Measurements from ENCODE around the gene FBXL13.
"Not testable (repeated sequence)": the region's sequence is repeated elsewhere in the genome, so short reads cannot be mapped to it uniquely, and the experiment has no call there.

Gene FBXL13

GRCh38 chr7:102935450-102936115 lies 139.0 kb downstream of the FBXL13 start:
- DNase-seq (ENCODE audit: low read depth in 2 of 2), result no peak

GRCh38 chr7:102934701-102935100 lies 139.9 kb downstream of the FBXL13 start:
- no peak for DNase-seq (ENCODE audit: low read depth in 2 of 2)

- no peak for DNase-seq (ENCODE audit: low read depth in 2 of 2)
These were observed 140.4 kb downstream of the FBXL13 start for GRCh38 chr7:102934239-102934638.

- DNase-seq (ENCODE audit: low read depth in 2 of 2), result no peak
These were observed 140.8 kb downstream of the FBXL13 start for GRCh38 chr7:102933763-102934162.

GRCh38 chr7:102931757-102932156 lies 142.8 kb downstream of the FBXL13 start:
- DNase-seq (ENCODE audit: low read depth in 2 of 2), result no peak

- no peak for DNase-seq (ENCODE audit: low read depth in 2 of 2)
These were observed 147.2 kb downstream of the FBXL13 start for GRCh38 chr7:102927312-102927933.

GRCh38 chr7:102926783-102927140 lies 147.8 kb downstream of the FBXL13 start:
- no peak for DNase-seq (ENCODE audit: low read depth in 2 of 2)

- no peak for DNase-seq (ENCODE audit: low read depth in 2 of 2)
These were observed 148.4 kb downstream of the FBXL13 start for GRCh38 chr7:102925976-102926782.

- no peak for DNase-seq (ENCODE audit: low read depth in 2 of 2)
These were observed 155.8 kb downstream of the FBXL13 start for GRCh38 chr7:102918845-102919244.

- DNase-seq (ENCODE audit: low read depth in 2 of 2), result no peak
These were observed 156.9 kb downstream of the FBXL13 start for GRCh38 chr7:102917436-102918353.

- no peak for DNase-seq (ENCODE audit: low read depth in 2 of 2)
These were observed 157.7 kb downstream of the FBXL13 start for GRCh38 chr7:102916881-102917280.

- no peak for DNase-seq (ENCODE audit: low read depth in 2 of 2)
These were observed 158.2 kb downstream of the FBXL13 start for GRCh38 chr7:102916426-102916825.

- DNase-seq (ENCODE audit: low read depth in 2 of 2), result no peak
These were observed 160.0 kb downstream of the FBXL13 start for GRCh38 chr7:102914585-102914984.

- no peak for DNase-seq (ENCODE audit: low read depth in 2 of 2)
These were observed 160.8 kb downstream of the FBXL13 start for GRCh38 chr7:102913826-102914225.

- no peak for DNase-seq (ENCODE audit: low read depth in 2 of 2)
These were observed 161.9 kb downstream of the FBXL13 start, which contains the start of gene LRRC17 for GRCh38 chr7:102912742-102913141. LRRC17 (plus strand) TSS chr7:102913000; CDS start chr7:102933914, 20,914 bp downstream.

GRCh38 chr7:102908676-102909075 lies 165.9 kb downstream of the FBXL13 start:
- DNase-seq (ENCODE audit: low read depth in 2 of 2), result no peak

GRCh38 chr7:102903576-102903975 lies 171.0 kb downstream of the FBXL13 start:
- DNase-seq (ENCODE audit: low read depth in 2 of 2), result not testable (repeated sequence)

- not testable (repeated sequence) for DNase-seq (ENCODE audit: low read depth in 2 of 2)
These were observed 172.5 kb downstream of the FBXL13 start for GRCh38 chr7:102902052-102902451.

GRCh38 chr7:102898532-102898859 lies 176.1 kb downstream of the FBXL13 start:
- DNase-seq (ENCODE audit: low read depth in 2 of 2), result no peak

GRCh38 chr7:102897856-102898531 lies 176.6 kb downstream of the FBXL13 start:
- no peak for DNase-seq (ENCODE audit: low read depth in 2 of 2)

- no peak for DNase-seq (ENCODE audit: low read depth in 2 of 2)
These were observed 177.4 kb downstream of the FBXL13 start for GRCh38 chr7:102897211-102897631.

Data from stimulated activated CD4-positive, alpha-beta T cell treated with anti-CD3 and anti-CD28 coated beads, Interleukin-1b, Interleukin-23, amount 100 ng/mL, for 4 hours (primary cell).